Measurements from ENCODE around the gene SCMH1. TPM values are rescaled to one million over a fixed set of nuclear protein-coding genes. Genes with fewer than 3 reads are reported as not detected.

The SCMH1 gene
- polyA plus RNA-seq, 2 of the 4 experiments (the other 2 are of a cell fraction): 11.6 to 26.7 TPM

DNA sequence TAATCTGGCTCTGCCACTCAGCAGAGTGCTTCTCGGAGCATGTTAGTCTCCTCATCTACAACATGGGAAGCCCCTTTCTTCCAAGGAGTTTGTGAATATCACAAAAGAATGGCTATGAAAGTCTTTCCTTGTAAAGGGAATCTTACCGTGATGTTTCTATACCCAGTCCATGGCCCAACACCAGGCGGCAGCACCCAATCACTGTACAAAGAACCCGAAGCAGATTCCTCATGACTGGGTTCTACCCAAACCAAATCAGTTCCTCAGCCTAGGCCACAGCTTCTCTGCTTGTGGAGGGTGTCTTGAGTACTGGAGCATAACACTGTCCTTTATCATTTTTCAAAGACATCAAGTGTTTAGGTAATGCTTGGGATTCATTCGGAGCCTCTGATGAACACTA is 204.0 kb downstream of the SCMH1 start:
- no peaks in the 10 kb centered on the region for H3K9me3 ChIP-seq
- FAIRE-seq: no peak
- no peak overlapping the region for H3K27ac ChIP-seq
- H3K4me1 ChIP-seq: no peaks in the 10 kb centered on the region
- ChIA-PET POLR2A (no interaction called here), CTCF (interaction anchor here (0.8 to 1.7 kb wide), 4 partner anchors 16 to 377 kb away, joined by 3 to 5 read pairs (median 4); no protein-coding TSS in a partner anchor)
- H3K4me2 ChIP-seq: no peak overlapping the region
- no peak overlapping the region for H3K4me3 ChIP-seq
- no peak for DNase-seq (ENCODE audit: low read depth in 1 of 2, low spot score in 1 of 2)
- ATAC-seq: peak in 1 of 2 experiments; percentile 13; a peak in 1 of 6 replicates
- 90% methylated on average over 5 of the region's 5 CpGs for WGBS (ENCODE audit: missing lambda C conversion rate)
- peak; percentile 23 to 35; a peak in 3 of 5 replicates for TF ChIP-seq RAD21 (conservative IDR thresholded peaks at IDR 0.05 in 1 of 2, IDR thresholded peaks at IDR 0.05 in 1 of 2)
- TF ChIP-seq RFX5 (IDR thresholded peaks at IDR 0.05): no peak
- TF ChIP-seq, protein P1, sequence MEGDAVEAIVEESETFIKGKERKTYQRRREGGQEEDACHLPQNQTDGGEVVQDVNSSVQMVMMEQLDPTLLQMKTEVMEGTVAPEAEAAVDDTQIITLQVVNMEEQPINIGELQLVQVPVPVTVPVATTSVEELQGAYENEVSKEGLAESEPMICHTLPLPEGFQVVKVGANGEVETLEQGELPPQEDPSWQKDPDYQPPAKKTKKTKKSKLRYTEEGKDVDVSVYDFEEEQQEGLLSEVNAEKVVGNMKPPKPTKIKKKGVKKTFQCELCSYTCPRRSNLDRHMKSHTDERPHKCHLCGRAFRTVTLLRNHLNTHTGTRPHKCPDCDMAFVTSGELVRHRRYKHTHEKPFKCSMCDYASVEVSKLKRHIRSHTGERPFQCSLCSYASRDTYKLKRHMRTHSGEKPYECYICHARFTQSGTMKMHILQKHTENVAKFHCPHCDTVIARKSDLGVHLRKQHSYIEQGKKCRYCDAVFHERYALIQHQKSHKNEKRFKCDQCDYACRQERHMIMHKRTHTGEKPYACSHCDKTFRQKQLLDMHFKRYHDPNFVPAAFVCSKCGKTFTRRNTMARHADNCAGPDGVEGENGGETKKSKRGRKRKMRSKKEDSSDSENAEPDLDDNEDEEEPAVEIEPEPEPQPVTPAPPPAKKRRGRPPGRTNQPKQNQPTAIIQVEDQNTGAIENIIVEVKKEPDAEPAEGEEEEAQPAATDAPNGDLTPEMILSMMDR (IDR thresholded peaks at IDR 0.05): peak; percentile 24; the same call in 1 of the 3 replicates

DNA sequence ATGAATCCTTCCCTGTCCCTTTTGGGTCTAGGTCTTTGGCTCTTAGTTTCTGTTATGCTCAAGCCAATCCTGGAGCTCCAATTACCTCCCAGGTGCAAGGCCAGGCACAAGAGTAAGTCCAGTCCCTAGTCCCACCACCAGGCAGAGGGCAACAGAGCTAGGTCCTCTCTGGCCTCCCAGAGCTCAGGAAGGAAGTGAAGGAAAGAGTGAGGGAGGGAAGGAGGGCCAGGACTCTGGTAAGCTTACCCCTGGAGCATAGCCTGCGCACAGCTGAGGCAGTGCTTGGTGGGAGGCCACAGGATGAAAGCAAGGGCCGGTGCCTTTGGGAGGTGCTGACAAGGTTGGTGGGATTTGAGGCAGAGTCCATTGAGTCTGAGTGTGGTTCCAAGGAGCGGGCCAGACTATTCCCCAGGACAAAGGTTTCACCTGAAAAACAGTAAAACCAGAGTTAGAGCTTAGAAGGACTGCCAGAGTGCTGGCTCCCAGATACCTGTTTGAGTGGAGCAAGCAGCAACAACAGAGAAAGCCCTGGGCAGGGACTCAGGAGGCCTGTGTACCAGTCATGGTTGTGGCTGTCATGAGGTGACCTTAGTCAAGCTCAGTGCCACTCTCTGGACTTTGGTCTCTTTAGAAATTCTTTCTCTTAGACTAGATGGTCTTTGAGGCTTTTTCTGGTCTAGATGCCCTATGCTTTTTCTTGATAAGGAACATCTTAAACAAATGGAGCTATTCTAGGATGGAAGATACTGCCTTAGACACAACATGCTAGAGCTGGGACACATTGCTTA is 204.8 kb downstream of the SCMH1 start:
- H3K27ac ChIP-seq: no peak overlapping the region
- H3K9me3 ChIP-seq: no peaks in the 10 kb centered on the region
- POLR2A ChIA-PET: no interaction called here
- DNase-seq (ENCODE audit: low read depth in 1 of 2, low spot score in 1 of 2) (no peak), ATAC-seq (no peak; a peak in 1 of 6 replicates), FAIRE-seq (no peak)
- CTCF ChIA-PET: interaction anchor here (0.8 to 1.7 kb wide), 2 partner anchors 85 to 378 kb away, joined by 3 to 5 read pairs; no protein-coding TSS in a partner anchor
- TF ChIP-seq, protein P2, sequence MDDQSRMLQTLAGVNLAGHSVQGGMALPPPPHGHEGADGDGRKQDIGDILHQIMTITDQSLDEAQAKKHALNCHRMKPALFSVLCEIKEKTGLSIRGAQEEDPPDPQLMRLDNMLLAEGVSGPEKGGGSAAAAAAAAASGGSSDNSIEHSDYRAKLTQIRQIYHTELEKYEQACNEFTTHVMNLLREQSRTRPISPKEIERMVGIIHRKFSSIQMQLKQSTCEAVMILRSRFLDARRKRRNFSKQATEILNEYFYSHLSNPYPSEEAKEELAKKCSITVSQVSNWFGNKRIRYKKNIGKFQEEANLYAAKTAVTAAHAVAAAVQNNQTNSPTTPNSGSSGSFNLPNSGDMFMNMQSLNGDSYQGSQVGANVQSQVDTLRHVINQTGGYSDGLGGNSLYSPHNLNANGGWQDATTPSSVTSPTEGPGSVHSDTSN (IDR thresholded peaks at IDR 0.05): no peak
- TF ChIP-seq RFX5 (IDR thresholded peaks at IDR 0.05) (no peak), MAZ (IDR thresholded peaks at IDR 0.05; ENCODE audit: borderline replicate concordance, low read depth, low read length) (no peak), PHF8 (IDR thresholded peaks at IDR 0.05; ENCODE audit: borderline replicate concordance, low read depth) (no peak), POLR2AphosphoS2 (conservative IDR thresholded peaks at IDR 0.05; ENCODE audit: low read length) (peak; percentile 82; the same call in 1 of the 2 replicates)
- no peak overlapping the region for H3K4me2 ChIP-seq
- no peak overlapping the region for H3K4me3 ChIP-seq
- WGBS (ENCODE audit: missing lambda C conversion rate): 97% methylated on average over 3 of the region's 3 CpGs
- no peaks in the 10 kb centered on the region for H3K4me1 ChIP-seq

DNA sequence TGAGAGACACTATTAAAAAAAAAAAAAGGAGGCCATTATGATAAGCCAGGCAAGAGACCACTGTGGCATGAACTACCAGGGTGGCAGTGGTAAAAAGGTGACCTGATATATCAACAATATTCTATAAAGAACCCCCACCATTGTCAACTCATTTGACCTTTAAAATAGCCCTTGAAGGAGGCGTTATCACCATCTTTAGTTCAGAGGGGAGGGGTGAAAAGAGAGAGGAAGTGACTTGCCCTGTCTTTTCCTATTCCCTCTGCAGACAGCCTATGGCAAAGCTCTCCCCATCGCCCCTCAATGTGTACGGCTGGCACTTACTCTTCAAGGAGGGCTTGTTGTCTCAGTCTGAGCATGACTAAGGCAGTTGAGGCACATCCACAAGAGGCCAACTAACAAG is 208.8 kb downstream of the SCMH1 start:
- H3K9me3 ChIP-seq: no peaks in the 10 kb centered on the region
- no peak overlapping the region for H3K4me3 ChIP-seq
- no peak overlapping the region for H3K27ac ChIP-seq
- ChIA-PET POLR2A (no interaction called here), CTCF (no interaction called here)
- TF ChIP-seq JUN (IDR thresholded peaks at IDR 0.05) (peak in 1 of 2 experiments; percentile 21; a peak in 1 of 5 replicates), CHD2 (IDR thresholded peaks at IDR 0.05; ENCODE audit: low read length, partially characterized antibody) (no peak)
- 97% methylated on average over 3 of the region's 3 CpGs for WGBS (ENCODE audit: missing lambda C conversion rate)
- no peaks in the 10 kb centered on the region for H3K4me1 ChIP-seq
- ATAC-seq: peak in 1 of 2 experiments; percentile 2; a peak in 1 of 6 replicates
- FAIRE-seq: no peak
- no peak overlapping the region for H3K4me2 ChIP-seq
- no peak for DNase-seq (ENCODE audit: low read depth in 1 of 2, low spot score in 1 of 2)

DNA sequence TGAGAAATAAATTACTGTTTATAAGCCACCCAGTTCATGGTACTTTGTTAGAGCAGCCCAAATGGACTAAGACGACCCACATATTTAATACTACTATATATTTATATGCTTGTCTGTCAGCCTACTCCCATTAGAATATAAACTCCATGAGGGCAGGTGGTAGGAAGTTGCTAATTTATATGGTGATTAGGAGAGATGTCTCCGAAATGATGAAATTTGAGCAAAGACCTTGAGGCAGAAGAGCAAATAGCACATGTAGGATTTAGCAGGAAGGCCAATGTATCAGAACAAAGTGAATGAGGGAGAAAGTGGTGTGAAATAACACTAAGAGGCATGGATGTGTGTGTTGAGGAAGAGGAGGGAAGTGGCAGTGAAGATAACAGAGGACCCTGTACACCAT is 210.0 kb downstream of the SCMH1 start:
- ChIA-PET POLR2A (no interaction called here), CTCF (no interaction called here)

More for the DNA sequence above, 210.0 kb downstream of the SCMH1 start:
- H3K4me3 ChIP-seq: no peak overlapping the region
- DNase-seq (ENCODE audit: low read depth in 1 of 2, low spot score in 1 of 2) (no peak), ATAC-seq (no peak), FAIRE-seq (no peak)
- no peak overlapping the region for H3K4me2 ChIP-seq
- WGBS (ENCODE audit: missing lambda C conversion rate): 93% methylated on average over 2 of the region's 2 CpGs
- H3K4me1 ChIP-seq: no peaks in the 10 kb centered on the region
- no peaks in the 10 kb centered on the region for H3K9me3 ChIP-seq
- H3K27ac ChIP-seq: no peak overlapping the region
- peak; percentile 89; the same call in 1 of the 2 replicates for TF ChIP-seq POLR2AphosphoS2 (conservative IDR thresholded peaks at IDR 0.05; ENCODE audit: low read length)
- no peak for TF ChIP-seq TP53 (CRISPR knock-in tag; IDR thresholded peaks at IDR 0.05)
- no peak for TF ChIP-seq HEYL (CRISPR knock-in tag; IDR thresholded peaks at IDR 0.05)
- TF ChIP-seq, protein P3, sequence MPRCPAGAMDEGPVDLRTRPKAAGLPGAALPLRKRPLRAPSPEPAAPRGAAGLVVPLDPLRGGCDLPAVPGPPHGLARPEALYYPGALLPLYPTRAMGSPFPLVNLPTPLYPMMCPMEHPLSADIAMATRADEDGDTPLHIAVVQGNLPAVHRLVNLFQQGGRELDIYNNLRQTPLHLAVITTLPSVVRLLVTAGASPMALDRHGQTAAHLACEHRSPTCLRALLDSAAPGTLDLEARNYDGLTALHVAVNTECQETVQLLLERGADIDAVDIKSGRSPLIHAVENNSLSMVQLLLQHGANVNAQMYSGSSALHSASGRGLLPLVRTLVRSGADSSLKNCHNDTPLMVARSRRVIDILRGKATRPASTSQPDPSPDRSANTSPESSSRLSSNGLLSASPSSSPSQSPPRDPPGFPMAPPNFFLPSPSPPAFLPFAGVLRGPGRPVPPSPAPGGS (IDR thresholded peaks at IDR 0.05): no peak
